VCaP (cell line): Measurements from ENCODE around the gene B3GALNT1.
A peak's percentile ranks its signal among the peaks of the same experiment; 100 is the strongest.

Experiments used
- H3K27ac ChIP-seq: fragments of 450-650 bp; 2 replicates; pipeline ENCODE4 v1.5.1; 2017
- TF ChIP-seq, protein P1 (sequence below): fragments of 450-650 bp; conservative IDR thresholded peaks from 2 replicates; pipeline ENCODE4 v1.5.1; 2017; ENCODE audit warnings: mild to moderate bottlenecking, moderate library complexity

Gene B3GALNT1

DNA sequence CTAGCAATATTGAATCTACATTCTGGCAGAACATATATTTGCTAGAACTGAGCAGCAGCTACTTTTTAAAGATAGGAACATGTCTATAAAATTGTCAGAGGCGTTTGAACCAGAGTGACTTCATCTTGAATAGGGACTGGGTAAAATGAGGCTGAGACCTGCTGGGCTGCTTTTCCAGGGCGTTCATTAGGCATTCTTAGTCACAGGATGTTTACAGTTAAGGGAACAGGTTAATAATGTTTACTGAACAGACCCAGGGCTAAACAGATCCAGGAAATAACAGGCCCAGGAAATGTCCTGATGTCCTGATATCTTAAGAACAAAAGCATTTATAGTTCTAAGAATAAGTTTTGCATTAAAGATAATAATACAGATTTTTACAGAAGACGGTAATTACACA lies 34.5 kb upstream of the B3GALNT1 start:
- TF ChIP-seq, protein P1, sequence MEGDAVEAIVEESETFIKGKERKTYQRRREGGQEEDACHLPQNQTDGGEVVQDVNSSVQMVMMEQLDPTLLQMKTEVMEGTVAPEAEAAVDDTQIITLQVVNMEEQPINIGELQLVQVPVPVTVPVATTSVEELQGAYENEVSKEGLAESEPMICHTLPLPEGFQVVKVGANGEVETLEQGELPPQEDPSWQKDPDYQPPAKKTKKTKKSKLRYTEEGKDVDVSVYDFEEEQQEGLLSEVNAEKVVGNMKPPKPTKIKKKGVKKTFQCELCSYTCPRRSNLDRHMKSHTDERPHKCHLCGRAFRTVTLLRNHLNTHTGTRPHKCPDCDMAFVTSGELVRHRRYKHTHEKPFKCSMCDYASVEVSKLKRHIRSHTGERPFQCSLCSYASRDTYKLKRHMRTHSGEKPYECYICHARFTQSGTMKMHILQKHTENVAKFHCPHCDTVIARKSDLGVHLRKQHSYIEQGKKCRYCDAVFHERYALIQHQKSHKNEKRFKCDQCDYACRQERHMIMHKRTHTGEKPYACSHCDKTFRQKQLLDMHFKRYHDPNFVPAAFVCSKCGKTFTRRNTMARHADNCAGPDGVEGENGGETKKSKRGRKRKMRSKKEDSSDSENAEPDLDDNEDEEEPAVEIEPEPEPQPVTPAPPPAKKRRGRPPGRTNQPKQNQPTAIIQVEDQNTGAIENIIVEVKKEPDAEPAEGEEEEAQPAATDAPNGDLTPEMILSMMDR, result no peak
- H3K27ac ChIP-seq, result peak overlapping the region; percentile 74

DNA sequence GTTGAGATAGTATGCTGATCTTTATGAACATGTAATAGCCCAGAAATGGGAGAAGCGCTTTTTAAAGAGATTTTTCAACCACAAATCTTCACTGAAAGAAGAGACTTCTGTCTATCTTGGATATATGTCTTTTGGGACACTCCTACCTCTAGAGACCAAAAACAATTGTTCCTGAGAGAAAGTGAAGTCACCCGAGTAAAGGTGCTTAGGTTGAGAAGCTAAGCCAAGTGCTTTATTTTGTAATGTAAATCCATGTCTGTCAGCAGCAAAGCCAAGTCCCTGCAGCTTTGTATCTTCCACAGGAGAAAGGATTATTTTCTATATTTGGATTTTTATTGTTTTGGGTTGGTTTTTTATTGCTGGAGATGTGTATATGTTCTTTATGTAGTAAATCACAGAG lies 32.1 kb upstream of the B3GALNT1 start:
- no peak overlapping the region for H3K27ac ChIP-seq
- TF ChIP-seq, protein P1, result no peak

DNA sequence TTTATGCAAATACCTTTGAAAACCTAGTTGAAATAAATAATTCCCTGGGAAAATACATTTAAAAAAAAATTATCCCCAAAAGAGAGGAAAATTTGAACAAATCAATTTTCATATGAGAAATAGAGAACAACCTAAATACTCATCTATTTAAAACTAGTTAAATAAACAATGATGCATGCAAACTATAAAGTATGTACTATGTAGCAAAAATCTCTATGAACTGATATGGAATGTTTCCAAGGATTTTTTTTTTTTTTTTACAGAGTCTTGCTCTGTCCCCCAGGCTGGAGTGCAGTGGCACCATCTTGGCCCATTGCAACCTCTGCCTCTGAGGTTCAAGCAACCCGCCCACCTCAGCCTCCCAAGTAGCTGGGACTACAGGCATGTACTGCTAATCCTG lies 27.2 kb upstream of the B3GALNT1 start:
- TF ChIP-seq, protein P1, result no peak
- no peak overlapping the region for H3K27ac ChIP-seq

DNA sequence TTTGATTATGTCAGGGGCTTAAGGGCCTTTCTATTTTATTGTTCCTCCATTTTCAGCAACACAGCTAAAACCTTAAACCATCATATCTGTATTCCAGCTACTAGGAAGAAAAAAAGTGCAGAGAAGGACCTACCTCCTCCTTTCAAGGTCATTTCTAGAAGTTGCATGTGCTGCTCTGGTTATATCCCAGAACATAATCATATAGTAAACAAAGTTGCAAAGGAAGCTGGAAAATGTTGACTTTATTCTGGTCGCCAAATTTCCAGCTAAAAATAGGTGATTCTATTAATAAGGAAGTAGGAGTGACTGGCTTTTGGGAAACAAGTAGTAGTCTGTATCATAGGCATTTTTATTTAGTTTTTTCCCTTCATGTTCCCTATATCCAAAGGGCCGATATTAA lies 21.3 kb upstream of the B3GALNT1 start:
- TF ChIP-seq, protein P1, result no peak
- H3K27ac ChIP-seq, result no peak overlapping the region

DNA sequence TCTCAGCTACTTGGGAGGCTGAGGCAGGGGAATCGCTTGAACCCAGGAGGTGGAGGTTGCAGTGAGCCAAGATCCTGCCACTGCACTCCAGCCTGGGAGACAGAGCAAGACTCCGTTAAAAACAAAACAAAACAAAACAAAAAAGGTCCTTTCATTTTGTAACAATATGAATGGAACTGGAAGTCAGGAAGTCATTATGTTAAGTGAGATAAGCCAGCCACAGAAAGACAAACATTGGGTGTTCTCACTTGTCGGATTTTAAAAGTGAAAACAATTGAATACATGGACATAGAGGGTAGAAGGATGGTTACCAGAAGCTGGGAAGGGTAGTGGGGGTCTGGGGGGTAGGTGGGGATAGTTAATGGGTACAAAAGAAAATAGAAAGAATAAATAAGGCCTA lies 12.5 kb upstream of the B3GALNT1 start:
- TF ChIP-seq, protein P1, result no peak
- no peak overlapping the region for H3K27ac ChIP-seq

DNA sequence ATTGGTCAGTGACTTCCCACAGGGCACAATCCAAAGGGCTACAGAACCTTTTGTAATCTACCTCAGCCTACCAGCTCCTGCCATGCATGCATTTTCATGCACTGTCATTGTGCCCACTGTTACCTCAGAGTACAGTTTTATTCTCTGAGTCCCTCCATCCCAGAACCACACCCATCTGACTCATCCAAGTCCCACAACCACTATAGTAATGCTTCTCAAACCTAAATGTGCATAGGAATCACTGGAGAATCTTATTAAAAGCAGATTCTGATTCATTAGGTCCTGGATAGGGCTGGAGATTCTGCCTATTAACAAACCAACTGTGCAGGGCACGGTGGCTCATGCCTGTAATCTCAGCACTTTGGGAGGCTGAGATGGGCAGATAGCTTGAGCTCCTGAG lies 3.7 kb upstream of the B3GALNT1 start:
- TF ChIP-seq, protein P1, result no peak
- H3K27ac ChIP-seq, result no peak overlapping the region

DNA sequence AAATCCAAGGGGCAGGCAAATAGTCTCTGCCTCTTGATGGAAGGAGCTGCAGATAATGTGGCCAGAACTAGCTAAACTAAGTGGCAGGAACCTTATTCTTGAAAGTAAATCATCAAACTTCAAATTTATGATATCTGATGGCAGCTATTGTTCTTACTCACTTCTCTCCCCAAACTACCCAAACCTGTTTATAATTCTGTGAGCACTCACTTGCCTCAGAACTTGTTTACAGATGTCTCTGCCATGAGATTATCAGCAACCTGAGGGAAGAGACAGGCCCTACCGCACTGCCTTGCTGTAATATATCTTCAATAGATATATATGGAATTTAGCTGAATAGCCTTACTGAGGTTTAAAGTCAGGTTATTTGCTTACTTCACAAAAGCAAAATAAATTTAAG lies 2.2 kb upstream of the B3GALNT1 start:
- peak overlapping the region; percentile 68 for H3K27ac ChIP-seq
- TF ChIP-seq, protein P1, result no peak
